Right renal pelvis (tissue), 4 donors: ENCODE measurements around the gene FTSJ3. TPM values are rescaled to one million over a fixed set of nuclear protein-coding genes. Genes with fewer than 3 reads are reported as not detected.
"Not testable (repeated sequence)": the region's sequence is repeated elsewhere in the genome, so short reads cannot be mapped to it uniquely, and the experiment has no call there.

Experiments used
- DNase-seq, 4 donors: peaks; one replicate each; pipeline ENCODE4 v3.0.0-alpha.2; 2013; ENCODE audit warnings: low read depth in 4 of 4, low spot score in 3 of 4, missing footprints in 1 of 4
- polyA plus RNA-seq, 4 donors: library from polyadenylated mRNA; unstranded; fragments of 120-200 nt; gene quantifications; one replicate each; pipeline ENCODE4 v1.2.1, GENCODE V29; 2013; ENCODE audit not compliant: insufficient read length in 4 of 4

FTSJ3 gene
- polyA plus RNA-seq, 4 donors: 56.2 to 69.1 (median 60.3) TPM

DNA sequence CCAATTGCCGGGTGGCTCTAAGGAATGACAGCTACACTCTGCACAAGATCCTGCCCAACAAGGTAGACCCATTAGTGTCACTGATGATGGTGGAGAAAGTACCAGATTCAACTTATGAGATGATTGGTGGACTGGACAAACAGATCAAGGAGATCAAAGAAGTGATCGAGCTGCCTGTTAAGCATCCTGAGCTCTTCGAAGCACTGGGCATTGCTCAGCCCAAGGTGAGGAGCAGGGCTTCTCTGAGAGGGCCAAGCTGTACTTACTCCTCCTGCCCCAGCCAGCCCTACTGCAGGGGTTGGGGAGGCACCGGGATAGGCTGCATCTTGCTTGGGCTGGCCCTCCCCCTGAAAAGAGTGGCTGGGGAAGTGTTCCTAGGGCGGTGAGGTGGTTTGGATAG lies 2.8 kb upstream of the FTSJ3 start:
- DNase-seq: no peak

DNA sequence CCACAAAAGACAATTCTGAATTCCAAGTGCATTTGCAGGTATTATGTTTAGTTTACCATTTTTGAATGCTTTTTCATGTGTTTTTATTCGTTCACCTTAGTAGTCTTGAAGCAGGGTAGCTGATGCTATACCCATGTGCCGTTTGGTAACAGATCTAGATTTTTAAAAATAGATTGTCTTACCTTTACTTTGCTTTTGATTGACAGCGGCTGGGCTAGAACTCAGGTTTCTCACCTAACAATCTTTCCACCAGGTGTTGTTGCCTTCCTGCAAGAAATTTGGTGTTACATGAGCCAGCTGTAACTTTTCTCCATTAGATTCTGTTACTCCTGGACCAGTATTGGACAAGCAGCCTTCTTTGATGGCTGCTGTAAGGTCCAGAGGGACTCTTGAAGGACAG lies 1.5 kb upstream of the FTSJ3 start:
- DNase-seq: no peak

DNA sequence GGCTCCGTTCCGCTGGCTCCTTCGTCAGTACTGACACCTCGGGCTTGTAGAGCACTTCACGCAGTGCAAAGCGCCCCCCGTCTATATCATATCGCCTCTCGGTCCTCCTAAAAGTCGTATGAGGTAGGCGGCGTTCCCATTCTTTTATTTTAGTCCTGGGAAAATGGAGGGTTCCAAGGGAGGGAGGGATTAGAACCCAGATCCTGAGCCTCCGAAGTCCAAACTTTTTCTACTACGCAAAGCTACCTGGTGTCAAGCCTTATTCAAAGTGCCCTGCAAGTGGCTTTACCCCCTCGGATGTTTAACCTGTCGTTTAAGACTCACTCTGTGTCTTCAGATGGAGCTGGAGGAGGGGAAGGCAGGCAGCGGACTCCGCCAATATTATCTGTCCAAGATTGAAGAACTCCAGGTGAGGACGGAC lies 348 bp upstream of the FTSJ3 start:
- DNase-seq: no peak

DNA sequence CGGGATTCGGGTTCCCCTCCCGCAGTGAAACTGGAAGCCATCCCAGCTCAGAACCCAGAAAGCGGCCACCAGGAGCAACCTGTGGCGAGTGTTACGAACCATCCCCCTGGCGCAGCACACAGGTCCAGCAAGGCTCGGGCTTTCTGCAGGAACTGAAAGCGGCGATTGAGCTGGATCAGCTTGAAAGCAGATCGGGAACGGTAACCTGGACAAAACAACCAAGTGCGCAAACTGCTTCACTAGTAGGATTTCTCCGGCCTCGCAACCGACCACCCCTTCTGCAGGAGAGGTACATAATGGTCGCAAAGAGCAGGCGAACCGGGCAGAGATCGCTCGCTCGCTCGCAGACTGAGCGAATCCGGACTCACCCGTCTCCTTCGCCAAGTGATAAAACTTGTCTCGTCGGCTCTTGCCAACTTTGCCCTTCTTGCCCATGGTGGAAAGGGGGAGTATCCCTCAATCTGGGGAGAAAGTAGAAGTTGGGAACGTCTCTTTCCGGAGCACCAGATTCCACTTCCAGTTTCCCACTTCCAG lies 928 bp downstream of the FTSJ3 start:
- DNase-seq: no peak

DNA sequence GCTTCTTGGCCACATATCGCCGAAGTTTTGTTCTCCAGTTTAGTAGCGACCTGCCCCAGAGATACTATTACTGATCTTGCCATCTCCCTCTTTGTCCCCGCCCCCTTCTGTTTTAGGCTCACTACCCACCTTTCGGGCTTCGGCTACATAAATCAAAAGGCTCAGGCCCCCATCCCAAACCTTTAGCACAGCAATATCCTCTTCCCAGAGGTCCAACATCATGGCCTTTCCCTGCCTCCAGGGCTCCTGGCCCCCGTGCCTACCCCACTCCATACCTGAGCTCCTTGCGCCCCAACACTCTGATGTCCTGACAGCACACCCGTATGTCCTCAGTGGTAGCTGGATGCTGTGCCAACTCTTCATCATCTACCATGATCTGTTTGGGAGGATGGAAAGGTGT lies 3.1 kb downstream of the FTSJ3 start:
- DNase-seq: no peak

DNA sequence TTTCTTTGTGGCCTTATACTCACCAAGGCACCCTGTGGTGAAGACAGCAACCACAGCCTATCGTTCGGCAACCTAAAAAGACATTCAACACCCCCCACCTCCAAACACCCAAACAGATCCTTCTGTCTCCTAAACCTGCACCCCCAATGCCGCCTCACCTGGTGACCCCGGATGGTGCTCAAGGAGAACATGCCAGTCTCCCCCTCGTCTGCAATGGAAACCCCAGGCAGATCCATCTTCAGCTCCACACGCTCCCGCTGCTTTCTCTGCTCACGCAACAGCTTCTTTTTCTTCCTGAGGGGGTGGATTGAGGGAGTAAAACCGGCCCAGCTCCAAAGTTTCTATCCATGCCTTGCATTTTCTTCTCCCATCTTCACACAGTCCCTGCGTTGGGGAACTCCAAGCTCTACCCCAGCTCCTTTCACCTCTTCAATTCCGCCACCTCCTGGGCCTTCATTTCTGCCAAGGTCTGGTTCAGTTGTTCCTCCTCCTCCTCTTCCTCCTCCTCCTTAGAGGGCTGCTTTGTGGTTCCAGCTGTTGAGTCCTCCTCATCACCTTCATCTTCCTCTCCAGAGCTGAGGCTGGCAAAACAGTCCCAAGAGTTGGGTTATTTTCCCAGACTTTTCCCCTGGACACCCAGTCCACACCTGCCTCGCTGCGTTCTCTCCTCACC lies 3.7 kb downstream of the FTSJ3 start:
- no peak for DNase-seq

DNA sequence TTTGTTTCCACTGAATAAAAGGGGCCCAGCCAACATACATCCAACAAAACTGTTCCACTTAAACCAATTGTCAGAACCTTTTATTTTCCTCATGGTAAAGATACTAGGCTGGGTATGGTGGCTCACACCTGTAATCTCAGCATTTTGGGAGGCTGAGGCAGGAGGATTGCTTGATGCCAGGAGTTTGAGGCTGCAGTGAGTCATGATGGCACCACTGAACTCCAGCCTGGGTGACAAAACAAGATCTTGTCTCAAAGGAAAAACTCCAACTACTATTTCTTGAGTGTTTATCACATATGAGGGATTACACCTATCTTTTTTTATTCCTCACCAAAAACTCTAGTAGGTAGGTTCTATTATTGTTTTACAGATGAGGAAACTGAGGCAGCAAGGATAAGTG lies 4.9 kb downstream of the FTSJ3 start:
- DNase-seq: no peak

DNA sequence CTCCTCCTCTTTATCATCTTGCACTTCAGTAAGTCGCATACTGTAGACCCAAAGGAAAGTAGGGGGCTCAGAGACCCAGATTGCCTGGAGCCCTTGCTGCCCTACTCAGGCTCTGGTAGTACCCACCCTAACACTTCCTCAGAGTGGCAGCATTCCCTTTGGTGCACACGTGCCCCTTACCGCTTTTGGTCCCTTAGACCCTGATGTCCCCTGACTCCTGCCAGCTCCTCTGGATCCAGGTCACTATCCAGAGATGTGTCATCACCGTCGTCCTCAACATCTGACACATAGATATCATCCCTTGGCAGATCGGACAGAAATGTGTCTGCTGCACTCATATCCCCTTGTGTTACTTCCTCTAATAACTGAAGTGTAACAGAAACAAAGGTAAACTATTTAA lies 5.7 kb downstream of the FTSJ3 start:
- DNase-seq: no peak

DNA sequence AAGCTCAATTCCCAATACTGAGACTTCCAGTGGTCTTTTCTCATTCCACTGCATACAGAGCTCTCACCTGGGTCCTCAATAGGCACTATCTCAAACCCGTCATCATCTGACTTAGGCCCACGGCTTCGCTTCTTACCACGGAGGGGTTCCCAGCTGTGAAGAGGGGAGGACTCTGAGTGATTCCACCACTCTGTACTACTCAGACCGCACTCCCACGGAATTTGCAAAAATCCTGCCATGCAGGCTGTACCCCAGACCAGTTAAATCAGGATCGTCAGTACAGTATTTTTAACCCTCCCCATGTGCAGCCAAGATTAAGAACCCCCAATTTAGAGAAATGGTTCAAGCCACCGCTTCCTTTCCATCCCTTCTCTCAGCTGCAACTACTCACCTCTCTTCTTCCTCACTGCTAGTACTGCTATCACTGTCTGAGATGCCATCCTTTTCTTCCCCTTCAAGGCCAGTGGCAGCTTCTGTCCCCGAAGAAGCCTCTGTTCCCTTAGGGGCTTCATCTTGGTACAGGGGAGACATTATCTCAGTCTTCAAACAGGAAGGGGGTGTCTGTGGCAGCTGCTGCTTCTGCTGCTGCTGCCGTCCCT lies 6.4 kb downstream of the FTSJ3 start:
- DNase-seq: no peak

DNA sequence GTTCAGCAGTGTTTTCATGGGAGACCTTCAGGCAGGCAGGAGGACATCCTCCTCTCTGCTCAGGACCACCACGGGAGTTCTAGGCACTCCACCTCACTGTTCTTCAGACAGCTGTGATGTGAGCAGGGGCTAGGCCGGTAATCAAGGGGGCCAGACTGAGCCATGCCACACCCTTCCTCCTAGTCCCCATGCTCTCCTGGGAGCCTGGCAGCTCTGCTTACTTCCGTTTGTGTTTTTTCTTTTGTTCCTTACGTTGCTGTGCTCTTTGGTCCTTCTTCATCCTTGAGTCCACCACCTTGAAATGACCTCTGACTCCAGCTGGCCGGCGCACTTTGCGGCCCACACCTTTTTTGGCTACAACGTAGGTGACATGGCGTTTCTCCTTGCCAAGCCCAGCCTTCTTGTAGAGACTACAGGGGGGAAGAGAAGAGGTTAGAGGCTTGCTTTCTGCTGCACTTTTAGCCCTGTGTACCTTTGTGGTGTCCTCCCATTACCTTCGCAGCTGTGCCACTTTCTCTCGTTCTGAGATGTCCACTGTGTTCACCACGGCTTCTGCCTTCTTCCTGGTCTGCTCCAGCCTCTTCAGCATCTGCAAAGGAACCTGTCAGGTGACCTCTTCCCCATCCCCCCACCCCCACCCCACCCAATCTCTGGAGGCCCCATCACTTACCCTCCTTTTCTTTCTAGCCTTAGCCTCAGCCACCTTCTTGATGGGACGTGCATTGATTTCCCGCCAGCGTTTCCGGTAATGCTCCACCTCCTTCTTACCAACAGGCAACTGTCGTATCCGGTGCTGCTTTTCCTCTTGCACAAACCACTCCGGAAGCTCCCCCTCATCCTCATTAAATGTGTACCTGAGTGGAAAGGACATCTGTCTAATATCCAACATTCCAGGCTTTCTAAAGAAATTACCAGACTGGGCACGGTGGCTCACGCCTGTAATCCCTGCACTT lies 7.6 kb downstream of the FTSJ3 start:
- DNase-seq: no peak

DNA sequence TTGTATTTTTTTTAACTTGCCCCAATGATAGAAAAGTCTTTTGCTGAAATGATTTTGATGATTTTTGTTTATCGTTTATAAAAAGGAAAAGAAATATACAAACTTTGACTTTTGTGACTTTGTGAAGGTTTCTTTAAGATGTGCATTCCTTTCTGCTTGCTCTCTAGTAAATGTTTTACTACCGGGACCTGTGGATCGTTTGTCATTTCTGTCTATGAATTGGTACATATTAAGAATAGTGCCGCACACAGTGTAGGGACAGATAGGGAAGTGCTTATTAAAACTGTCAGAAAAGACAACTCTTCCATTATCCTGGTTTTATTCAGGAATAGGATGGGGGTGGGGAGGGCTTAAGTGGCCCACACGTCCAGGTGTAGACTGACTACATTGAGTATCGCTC lies 8.3 kb downstream of the FTSJ3 start:
- no peak for DNase-seq

DNA sequence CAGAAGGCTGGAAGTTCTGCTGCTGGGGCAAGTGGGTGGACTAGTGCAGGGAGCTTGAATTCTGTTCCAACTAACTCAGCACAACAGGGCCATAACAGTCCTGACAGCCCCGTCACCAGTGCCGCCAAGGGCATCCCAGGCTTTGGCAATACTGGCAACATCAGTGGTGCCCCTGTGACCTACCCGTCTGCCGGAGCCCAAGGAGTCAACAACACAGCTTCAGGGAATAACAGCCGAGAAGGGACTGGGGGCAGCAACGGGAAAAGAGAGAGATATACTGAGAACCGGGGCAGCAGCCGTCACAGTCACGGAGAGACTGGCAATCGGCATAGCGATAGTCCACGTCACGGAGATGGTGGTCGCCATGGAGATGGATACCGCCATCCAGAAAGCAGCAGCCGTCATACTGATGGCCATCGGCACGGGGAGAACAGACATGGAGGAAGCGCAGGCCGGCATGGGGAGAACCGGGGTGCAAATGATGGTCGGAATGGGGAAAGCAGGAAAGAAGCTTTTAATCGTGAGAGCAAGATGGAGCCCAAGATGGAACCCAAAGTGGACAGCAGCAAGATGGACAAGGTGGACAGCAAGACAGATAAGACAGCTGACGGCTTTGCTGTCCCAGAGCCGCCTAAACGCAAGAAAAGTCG lies 9.6 kb downstream of the FTSJ3 start:
- DNase-seq: no peak

DNA sequence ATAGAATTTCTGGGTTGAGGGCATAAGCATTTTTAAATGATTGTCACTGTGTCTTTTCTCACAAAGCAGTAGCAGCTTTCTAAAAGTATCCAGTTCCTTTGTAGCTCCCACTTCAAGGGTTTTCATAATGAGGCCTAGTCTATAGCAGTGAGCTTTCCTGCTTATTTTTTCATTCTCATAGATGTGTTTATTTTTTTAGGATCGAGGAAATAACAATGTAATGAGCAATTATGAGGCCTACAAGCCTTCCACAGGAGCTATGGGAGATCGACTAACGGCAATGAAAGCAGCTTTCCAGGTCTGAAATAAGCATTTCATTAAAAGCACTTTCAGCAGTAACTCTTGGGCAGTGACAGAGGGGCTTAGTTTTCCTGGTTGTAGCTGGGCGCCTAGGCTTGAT lies 10.8 kb downstream of the FTSJ3 start:
- DNase-seq: no peak

DNA sequence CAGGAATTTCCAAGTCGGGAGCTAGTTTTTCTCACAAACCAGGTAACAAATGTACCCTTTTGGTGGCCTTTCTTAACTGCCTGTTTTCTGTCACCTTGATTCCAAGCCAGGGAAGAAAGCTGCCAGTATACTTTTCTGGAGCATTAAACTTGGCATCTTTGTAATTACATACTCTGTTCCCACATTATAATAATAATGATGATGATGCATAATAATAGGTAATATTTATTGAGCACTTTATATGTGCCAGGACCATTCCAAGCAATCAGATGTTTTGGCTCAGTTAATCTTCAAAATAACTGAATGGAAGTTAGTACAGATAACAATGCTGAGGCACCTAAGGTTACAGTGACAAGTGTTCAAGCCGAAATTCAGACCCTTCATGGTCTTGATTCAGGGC lies 11.3 kb downstream of the FTSJ3 start:
- no peak for DNase-seq

DNA sequence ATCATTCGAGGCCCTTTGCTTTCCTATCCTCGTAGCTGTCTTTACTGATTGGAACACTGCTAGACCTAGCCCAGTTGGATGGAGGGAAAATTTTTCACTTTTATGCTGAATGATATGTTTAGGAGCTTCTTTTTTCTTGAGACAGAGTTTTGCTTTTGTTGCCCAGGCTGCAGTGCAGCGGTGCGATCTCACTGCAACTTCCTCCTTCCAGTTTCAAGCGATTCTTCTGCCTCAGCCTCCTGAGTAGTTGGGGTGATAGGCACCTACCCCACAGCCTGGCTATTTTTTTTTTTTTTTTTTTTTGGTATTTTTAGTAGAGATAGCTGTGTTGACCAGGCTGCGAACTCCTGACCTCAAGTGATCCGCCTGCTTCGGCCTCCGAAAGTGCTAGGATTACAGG lies 17.5 kb downstream of the FTSJ3 start:
- no peak for DNase-seq

DNA sequence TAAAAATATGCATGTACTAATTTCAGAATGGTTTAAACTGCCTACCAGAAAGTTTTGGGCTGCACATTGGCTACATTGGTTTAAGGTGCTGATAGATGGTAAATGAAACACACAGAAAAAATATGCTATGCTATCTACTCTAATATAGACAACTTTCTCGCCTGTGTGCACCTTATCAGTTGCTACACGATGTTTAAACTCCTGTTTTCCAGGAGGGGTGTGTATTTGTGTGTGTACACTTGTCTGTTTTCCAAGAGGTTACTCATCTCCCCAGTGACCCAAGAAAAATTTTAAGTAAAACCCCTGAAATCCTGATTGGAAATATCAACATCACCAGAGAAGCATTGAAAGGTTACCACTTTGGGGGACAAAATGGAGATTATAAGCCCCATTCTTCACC lies 21.9 kb downstream of the FTSJ3 start:
- no peak for DNase-seq

DNA sequence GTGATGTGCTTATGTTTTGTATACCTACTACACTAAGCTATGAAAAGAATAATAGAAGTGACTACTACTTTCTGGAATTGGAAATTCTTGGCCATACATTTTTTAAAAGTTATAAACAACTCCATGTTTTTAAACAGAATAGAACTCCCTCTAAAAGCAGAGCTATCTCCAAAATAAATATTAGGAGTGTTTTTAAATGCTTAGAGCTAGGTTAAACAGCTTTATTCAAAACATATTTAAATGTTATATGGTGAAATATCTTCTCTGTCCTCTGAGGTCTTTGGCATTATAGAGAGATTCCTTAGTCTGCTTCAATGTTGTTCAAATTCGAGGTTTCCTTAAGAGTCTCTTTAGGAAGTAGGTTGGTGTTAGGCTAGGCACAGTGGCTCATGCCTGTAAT lies 23.1 kb downstream of the FTSJ3 start:
- DNase-seq: no peak

DNA sequence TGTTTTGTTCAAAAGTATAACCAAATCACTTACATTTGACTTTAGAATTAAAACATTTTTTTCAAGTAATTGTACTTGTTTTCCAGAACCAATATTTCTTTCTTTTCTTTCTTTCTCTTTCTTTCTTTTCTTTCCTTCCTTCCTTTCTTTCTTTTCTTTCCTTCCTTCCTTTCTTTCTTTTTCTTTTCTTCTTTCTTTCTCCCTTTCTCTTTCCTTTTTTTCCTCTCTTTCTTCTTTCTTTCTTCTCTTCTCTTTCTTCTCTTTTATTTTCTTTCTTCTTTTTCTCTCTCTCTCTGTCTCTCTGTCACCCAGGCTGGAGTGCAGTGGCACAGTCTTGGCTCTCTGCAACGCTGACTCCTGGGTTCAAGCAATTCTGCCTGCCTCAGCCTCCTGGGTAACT lies 26.7 kb downstream of the FTSJ3 start:
- no peak for DNase-seq

DNA sequence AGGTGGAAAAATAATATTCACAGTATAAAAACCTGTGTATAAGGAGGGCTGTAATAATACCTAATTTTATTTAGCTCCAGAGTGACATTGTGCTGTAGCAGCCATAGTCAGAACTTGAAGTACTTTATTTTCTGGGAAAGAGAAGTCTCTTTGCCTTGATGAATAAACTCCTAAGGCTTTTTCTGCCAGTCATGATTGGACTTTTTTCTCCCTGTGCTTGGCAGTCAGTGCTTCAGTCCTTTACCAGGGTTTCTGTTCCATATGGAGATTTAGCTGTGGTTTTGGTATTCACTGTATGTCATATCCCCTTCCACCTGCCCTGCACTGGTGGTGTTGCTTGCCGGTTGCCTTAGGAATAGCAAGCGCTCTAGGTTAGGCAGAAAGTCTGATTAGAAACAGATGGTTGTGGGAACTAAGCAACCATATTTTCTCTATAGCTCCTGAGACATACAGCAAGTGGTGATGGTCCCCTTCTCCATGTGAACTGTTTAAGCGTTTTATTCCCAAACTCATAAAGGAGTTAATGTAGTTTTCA lies 28.8 kb downstream of the FTSJ3 start:
- DNase-seq: no peak

DNA sequence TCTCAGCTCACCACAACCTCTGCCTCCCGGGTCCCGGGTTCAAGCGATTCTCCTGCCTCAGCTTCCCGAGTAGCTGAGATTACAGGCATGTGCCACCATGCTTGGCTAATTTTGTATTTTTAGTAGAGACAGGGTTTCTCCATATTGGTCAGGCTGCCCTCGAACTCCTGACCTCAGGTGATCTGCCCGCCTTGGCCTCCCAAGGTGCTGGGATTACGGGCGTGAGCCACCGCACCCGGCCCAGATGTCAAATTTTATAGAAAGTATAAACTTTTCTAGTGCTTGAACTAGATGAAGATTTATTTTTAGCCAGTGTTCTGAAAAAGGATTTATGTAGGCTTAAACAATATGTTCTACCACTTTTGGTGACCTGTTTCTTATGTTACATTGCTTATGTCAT lies 31.1 kb downstream of the FTSJ3 start:
- not testable (repeated sequence) for DNase-seq
